ENCODE measurements around the gene IFNE.

The IFNE gene

GRCh38 chr9:21482213-21482612, at the start of gene IFNE:
Gene IFNE, minus strand, starts transcription at chr9:21482313. Its CDS starts 619 bp downstream, at chr9:21481694.
- H3K4me3 ChIP-seq (ENCODE audit: low read depth, low read length) = no peak within 1 kb of the TSS
- no peak for DNase-seq (ENCODE audit: low read depth)
- TF ChIP-seq CTCF (IDR thresholded peaks at IDR 0.05; ENCODE audit: low read depth, low read length, missing control alignments) = no peak

- H3K4me3 ChIP-seq (ENCODE audit: low read depth, low read length) = no peak overlapping the region
- DNase-seq (ENCODE audit: low read depth) = no peak
- TF ChIP-seq CTCF (IDR thresholded peaks at IDR 0.05; ENCODE audit: low read depth, low read length, missing control alignments) = no peak
These were observed 46.2 kb upstream of the IFNE start for GRCh38 chr9:21528123-21528808.

- no peak for DNase-seq (ENCODE audit: low read depth)
- no peak overlapping the region for H3K4me3 ChIP-seq (ENCODE audit: low read depth, low read length)
- TF ChIP-seq CTCF (IDR thresholded peaks at IDR 0.05; ENCODE audit: low read depth, low read length, missing control alignments) = peak; percentile 29
These were observed 45.5 kb upstream of the IFNE start for GRCh38 chr9:21527579-21527978.

GRCh38 chr9:21525174-21525573, 43.1 kb upstream of the IFNE start:
- no peak overlapping the region for H3K4me3 ChIP-seq (ENCODE audit: low read depth, low read length)
- TF ChIP-seq CTCF (IDR thresholded peaks at IDR 0.05; ENCODE audit: low read depth, low read length, missing control alignments) = no peak
- DNase-seq (ENCODE audit: low read depth) = no peak

GRCh38 chr9:21524099-21524830, 42.2 kb upstream of the IFNE start:
- DNase-seq (ENCODE audit: low read depth) = no peak
- no peak overlapping the region for H3K4me3 ChIP-seq (ENCODE audit: low read depth, low read length)
- no peak for TF ChIP-seq CTCF (IDR thresholded peaks at IDR 0.05; ENCODE audit: low read depth, low read length, missing control alignments)

GRCh38 chr9:21523021-21524014, 41.2 kb upstream of the IFNE start:
- TF ChIP-seq CTCF (IDR thresholded peaks at IDR 0.05; ENCODE audit: low read depth, low read length, missing control alignments) = no peak
- DNase-seq (ENCODE audit: low read depth) = no peak
- H3K4me3 ChIP-seq (ENCODE audit: low read depth, low read length) = no peak overlapping the region
